T-helper 2 cell (primary cell): Measurements from ENCODE around the gene LPGAT1.
A peak's percentile ranks its signal among the peaks of the same experiment; 100 is the strongest.

ENCODE experiments used
- DNase-seq, 5 experiments: peaks; one replicate each; pipeline versions ENCODE4 v3.0.0 to v3.0.0-alpha.2; 2012 to 2022

Gene LPGAT1

DNA sequence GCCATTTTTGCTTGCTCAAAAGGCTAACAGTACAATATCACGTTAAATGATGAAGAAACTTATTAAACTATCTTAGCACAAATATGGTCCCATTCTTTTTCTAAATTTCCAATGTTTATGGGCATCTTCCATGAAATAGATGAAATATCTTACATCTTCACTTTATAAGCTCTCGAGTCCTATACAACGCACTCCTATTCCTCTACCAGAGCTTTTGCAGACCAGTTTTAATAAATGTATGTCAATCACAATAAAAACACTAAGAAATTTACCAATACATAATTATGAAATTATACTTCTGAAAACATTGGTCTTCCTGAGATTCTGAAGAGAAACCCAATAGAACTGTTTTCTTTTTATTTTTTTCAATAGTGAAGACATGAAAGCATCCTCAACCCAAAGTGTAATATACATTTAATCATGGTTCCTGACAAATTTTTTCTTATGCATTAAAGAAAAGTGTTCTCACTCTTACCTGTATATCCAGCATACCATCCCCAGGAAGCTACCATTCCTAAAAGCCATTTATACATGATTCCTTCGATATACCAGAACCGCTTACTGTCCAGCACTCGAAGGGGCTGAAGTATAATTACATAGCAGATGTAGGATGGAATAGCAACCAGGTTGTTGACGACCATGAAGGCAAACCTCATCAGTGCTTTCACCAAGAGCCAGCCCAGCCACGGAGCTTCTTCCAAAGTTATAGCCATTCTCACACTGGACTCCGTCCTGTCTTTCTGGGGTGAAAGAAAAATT is 1.8 kb downstream of the LPGAT1 start:
- no peak for DNase-seq

DNA sequence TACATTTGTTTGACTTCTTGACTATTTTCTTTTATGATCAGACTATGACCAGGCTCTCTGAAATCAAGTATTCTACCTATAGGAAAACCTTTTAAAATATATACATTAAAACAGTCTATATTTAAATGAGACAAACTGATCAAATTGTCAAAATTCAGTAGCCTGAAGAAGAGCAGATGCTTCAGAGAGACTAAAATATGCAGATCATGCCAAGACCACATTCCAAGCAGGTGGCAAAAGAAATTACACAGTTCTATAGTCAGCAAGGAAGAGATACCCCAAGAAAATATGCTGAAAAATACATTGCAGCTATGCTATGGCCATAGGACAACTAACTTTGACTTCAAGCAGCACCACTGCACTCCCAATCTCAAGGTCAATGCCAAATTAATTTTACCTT is 3.5 kb downstream of the LPGAT1 start:
- DNase-seq, result no peak

DNA sequence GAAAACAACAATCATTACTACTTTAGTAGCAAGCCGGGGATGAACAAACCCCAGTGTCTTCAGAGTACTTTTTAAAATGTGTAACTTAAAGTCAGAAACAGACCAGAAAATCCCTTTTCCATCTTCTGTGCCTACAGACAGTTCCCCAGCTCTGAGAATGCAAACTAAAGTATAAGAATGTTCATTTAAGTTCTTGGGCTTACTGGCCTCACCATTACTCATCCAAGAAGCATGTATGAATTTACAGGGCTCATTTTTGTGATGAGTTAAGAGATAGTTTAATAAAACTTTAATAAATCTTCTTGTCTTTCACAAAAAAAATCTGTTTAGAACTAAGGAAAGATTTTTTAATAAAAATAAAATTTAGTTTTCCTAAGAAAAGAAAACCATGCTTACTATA is 4.6 kb downstream of the LPGAT1 start:
- DNase-seq, result no peak

DNA sequence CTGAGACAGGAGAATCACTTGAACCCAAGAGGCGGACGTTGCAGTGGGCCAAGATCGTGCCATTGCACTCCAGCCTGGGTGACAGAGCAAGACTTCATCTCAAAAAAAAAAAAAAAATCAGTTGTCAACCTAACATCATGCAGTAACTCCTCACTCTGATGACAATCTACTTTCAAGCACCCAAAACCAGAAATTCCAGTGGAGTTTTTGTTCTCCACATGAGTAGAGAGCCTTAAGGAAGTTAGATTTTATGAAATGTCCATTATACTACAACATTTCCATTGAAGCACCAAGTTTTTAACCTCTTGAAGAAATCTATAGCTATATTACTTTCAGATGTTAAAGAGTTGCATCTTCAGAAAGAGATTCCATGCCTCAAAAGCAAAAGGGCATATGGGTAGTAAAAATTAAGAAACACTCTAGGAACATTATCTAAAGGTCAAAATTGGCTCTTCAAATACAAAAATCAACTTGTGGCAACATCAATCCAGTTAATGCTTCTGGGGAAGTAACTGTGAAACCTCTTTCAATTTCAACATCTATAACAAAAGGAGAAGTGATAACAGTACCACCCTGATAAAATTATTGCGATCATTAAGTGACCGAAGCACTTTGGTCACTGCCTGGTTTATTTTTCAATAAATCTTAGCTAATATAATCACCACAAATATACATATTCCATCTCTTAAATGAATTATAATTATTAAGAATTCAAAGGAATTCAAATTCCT is 7.7 kb downstream of the LPGAT1 start:
- DNase-seq, result no peak

DNA sequence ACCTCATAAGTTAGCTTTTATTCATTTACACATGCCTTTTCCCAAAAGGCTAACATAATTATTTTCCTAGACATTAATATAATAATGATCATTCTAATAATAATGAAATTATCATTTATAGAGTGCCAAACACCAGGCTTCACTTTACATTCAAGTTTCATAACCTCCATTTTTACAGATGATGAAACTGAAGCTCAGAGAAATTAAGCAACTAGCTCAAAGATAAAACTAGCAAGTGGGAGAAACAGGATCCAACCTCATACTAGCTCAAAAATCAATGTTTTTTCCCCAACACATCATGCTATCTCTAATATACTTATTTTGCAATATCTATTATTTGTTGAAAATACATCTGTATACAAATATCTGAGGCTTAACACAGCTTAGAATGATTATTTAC is 14.0 kb downstream of the LPGAT1 start:
- no peak for DNase-seq

DNA sequence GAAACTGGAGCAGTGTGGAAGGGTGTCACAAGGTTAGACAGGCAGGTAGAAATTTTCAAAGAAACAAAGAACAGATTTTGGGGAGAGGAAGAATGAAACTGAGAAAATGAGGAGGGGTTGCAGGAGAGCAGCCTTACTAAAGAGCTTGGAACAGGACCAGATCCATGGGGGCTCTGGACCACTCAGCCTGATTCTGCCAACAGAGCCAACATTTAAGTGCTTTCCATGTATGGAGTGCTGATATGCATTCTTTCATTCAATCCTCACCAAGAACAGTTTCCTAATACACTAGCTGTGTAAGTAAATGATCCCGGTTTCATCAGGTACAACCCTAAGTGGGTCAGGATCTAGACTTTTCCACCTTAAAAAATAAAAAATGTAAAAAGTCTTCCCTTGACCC is 16.2 kb downstream of the LPGAT1 start:
- no peak for DNase-seq

DNA sequence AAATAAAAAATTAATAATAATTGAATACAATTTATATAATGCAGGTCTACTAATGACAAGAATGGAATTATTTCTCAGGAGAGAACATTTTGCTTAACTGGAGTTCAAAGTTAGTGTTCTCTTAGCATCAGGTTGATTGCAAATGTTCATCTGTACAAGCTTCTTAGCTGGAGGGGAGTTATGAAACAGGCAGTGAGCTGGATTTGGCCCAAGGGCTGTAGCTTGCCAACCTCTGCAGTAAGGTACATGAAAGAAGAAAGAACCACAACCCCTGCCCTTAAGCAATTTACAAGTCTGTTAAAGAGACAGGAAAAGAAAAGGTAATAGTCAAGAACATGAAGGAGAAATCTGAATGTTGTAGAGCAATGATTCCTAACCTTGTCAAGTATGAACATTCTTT is 17.0 kb downstream of the LPGAT1 start:
- no peak for DNase-seq

DNA sequence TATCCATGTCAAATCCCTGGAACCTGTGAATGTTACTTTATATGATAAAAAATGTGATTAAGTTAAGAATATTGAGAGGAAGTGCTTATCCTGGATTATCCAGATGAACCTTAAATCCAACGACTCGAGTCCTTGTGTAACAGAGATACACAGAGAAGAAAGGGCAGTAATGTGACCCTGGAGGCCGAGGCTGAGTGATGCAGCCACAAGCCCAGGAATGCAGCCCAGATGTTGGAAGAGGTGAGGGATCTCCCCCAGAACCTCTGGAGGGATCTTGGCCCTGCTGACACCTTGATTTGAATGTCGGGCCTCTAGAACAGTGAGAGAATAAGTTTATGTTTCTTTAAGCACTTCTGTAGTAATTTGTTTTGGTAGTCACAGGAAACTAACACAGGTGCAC is 18.0 kb downstream of the LPGAT1 start:
- no peak for DNase-seq

DNA sequence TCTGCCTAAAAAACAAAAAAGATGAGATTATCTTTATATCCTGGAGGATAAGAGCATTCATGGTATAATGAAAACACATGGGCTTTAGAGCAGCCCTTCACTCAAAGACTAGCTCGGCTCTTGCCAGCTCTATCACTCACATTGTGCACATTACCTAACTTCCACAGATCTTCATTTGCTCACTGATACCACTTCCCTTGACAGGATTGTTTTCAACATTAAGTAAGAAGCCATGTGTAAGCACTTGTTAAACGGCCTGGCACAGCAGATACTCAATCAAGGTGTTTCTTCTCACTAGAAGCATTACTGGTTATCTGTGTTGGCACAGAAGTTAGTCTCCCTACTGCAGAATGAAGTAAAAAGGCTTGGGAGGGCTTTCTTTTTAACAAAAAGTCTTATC is 18.7 kb downstream of the LPGAT1 start:
- DNase-seq, result no peak

DNA sequence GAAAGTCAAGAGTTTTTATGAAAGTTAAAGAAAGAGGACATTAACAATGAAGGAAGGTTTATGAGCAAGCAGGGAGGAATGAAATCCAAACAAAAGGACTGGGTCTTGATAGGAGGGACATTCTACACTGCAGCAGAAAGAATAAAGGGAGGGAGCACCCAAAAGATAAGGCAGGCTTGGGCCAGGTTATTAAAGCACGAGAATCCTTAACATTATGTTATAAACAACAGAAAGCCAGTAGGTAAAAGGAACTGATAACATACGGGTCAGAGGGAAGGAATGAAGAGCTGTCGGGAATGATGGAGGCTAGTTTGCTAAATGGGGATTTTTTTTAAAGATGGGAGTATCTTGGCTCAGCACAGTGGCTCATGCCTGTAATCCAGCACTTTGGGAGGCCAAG is 19.4 kb downstream of the LPGAT1 start:
- no peak for DNase-seq

DNA sequence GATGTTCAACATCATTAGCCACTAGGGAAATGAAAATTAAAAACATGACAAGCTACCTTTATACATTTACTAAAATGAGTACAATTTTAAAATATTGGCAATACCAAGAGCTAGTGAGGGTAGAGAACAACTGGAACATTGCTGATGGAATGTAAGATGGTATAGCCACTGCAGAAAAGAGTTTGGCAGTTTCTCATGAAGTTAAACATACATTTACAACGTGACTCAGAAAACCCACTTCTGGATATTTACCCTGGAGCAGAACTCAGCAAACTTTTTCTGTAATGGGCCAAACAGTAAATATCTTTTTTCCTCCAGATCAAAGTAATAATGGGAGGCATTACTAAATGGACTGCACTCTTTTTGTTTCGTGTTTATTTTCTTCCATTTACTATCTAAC is 22.1 kb downstream of the LPGAT1 start:
- no peak for DNase-seq

DNA sequence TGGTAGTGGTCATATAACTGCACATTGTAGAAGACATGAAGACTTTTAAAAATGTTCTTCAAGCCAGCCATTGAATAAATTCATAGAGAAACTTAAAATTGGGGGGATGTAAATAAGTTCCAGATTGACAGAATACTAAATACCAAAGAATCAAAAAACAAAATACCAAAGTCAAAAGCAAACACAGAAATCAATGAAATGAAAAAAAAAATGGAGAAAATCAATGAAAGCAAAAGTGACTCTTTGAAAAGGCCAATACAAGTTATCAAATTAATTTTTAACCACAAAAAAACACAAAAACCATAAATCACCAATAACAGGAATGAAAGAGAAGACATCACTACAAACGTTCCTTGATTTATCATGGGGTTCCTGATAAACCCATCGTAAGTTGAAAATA is 25.6 kb downstream of the LPGAT1 start:
- DNase-seq, result no peak

DNA sequence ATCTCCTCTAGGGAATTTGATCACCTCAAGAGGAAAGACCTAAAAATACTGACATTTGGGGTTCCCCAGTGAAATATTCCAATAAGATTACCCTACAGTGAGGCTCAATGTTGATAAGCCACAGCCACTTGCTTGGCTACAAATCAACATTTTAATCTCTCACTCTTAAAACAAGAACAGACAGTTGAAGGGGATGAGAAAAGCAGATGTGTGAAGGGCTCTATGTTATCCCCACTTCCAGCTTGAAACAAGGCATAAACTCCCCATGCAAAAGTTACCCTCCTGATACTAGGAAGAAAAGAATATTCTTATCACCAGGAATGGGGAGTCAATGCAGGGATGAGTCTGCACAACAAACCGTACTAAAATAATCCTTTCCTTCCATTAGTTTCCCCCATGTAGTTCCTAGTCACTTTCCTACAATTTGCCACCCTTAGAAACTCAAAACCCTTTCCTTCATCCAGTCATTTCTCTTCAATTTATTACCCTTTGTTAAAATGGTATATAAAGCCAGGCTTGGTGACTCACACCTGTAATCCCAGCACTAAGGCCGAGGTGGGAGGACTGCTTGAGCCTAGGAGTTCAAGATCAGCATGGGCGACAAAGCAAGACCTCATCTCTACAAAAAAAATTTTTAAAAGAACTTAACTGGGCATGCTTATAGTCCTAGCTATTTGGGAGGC is 29.5 kb downstream of the LPGAT1 start:
- DNase-seq, result no peak

DNA sequence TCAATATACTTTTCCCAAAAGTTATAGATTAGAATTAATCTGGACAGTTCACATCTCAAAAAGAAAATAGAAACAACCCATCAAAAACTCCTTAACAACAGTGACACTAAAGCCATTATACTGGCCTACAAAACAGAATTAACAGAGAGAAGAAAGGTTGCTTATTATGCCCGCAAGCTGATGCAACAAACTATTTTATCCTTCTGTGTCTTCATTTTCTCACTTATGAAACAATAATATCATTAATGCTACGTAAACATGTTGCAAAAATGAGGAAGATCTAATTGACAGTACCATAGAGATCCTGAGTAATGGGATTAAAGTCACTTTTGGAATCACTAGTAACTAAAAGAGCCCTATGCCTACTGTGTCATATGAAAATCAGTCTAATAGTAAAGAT is 32.6 kb downstream of the LPGAT1 start:
- no peak for DNase-seq

DNA sequence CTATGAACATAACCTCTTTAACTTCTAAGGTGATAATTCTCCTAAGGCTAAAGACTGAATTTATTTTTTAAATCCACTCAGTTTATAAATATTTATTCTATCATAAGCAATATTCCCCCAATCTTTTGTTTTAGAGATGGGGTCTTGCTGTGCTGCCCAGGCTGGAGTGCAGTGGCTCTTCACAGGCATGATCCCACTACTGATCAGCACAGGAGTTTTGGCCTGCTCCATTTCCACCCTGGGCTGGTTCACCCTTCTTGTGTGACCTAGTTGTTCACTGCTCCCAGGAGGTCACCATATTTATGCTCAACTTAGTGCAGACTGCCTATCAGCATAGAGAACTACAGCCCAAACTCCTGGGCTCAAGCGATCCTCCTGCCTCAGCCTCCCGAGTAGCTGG is 38.6 kb downstream of the LPGAT1 start:
- no peak for DNase-seq

DNA sequence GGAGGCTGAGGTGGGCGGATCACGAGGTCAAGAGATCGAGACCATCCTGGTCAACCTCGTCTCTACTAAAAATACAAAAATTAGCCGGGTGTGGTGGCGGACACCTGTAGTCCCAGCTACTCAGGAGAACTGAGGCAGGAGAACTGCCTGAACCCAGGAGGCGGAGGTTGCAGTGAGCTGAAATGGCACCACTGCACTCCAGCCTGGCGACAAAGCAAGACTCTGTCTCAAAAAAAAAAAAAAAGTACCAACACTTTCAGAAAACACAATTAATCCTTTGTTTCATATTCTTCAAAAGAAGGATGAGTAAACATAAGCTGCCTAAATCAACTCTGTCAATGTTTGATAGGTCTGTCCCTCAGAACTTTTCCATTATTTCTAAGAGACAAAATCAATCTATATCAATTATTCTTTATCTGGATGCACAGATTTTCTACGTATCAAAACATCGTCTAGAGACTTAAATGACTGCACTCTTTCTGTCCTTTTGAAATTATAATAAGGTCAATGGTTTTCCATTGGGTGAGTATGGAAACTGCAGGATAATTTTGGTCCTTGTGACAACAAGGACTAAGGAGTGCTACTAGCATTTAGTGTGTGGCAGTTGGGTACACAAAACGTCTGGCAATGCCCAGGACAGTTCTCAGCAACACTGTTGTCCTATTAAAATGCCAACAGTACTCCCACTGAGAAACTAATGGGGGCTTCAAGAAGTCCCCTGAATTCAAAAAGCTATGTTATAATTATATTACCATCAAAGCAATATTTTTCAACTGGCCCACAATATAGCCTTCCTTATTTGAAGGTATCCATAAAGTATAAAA is 40.7 kb downstream of the LPGAT1 start:
- no peak for DNase-seq

DNA sequence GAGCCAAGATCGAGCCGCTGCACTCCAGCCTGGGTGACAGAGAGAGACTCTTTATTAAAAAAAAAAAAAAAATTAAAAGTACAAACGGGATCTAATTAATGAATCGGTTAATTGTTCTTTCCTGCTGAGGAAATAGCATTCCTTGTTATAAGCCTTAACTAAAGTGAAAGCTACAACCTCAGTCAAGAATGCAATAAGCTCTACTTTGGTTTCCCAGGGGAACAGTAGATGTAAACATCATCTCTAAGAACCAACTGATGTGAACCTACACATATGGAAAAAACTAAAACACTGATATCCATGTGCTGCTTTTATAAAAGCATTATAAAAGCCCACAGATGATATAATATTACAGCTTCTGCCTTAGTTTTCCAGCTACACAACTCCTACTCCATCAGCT is 41.9 kb downstream of the LPGAT1 start:
- DNase-seq, result no peak

DNA sequence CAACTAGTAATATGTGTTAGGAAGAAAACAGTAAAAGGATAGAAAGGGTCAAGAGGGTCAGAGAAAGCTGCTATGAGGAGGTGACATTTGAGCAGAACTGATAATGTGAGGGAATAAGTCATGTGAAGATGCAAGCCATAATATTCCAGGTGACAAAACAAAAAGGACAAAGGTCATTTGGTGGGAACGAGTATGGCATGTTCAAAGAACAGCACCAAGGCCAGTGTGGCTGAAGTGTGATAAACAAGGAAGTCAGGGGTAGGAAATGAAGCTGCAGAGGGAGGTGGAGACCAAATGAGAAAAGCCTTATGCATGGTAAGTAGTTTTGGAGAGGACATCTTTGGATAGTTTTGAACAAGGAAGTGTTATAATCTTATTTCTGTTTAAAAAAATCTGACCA is 46.7 kb downstream of the LPGAT1 start:
- peak in 1 of 5 experiments; percentile 4 for DNase-seq

DNA sequence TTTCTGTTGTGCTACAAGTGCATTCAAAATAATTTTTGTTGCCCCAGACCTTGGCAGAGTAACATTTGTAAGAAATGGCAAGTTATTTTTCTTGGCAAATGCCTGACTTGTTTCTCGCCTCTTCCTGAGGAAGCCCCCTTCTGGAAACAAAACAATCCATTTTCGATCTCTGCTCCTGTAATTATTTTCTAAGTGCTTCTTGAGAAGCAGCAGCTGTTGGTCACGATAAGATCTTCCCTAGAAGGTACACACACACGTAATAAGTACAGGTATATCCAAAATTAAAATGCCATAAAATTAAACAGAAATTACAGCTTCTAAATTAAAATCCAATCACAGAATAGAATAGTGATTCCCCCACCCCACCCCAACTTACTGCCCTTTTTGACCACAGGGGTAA is 47.3 kb downstream of the LPGAT1 start:
- no peak for DNase-seq

DNA sequence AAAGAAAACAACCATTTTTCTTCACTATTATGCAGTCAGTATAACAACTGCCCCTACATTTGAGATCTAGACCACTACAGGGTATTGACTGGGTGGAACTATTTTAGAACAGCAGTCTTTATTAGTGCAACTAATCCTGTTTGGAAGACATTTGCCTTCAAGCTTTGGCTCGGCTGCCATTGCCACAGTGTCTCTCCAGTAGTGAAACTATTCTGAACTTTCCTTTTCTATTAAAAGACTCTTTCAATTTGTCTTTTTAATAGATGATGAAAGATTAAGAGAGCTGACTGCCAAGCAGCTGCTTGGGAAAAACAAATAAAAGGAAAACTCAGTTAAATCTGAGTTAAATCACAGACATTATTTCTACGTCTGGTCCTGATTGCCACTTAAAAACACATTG is 49.3 kb downstream of the LPGAT1 start:
- no peak for DNase-seq

DNA sequence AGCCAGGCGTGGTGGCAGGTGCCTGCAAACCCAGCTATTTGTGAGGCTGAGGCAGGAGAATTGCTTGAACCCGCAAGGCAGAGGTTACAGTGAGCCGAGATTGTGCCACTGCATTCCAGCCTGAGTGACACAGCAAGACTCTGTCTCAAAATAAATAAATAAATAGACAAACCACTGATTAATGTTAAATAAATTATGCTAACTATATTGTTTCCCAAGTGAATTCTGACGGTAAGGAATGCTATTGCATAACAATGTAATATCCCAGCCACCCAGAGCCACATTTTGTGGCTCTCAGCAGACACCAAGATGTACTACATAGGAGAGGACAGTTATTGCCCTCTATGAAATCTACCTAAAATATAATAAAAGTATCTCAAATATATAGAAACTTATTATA is 55.4 kb downstream of the LPGAT1 start:
- DNase-seq, result no peak

DNA sequence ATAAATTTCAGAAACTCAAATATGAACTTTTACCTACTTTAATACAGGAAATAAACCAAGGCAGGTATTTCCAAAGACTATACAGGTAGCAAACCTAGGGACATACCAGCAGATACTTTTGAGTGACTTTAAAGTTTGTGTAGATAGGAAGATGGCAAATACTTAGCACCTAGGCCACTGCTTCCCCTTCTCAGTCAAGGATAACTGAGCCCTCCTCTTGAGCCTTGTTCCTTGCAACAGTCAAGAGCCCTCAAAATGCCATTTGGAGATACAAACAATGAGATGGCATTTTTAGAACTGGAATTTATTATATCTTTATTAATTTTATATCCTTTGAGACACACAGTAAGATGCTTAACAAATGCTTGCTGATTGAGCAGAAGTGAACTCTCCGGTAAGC is 65.9 kb downstream of the LPGAT1 start:
- DNase-seq, result no peak

DNA sequence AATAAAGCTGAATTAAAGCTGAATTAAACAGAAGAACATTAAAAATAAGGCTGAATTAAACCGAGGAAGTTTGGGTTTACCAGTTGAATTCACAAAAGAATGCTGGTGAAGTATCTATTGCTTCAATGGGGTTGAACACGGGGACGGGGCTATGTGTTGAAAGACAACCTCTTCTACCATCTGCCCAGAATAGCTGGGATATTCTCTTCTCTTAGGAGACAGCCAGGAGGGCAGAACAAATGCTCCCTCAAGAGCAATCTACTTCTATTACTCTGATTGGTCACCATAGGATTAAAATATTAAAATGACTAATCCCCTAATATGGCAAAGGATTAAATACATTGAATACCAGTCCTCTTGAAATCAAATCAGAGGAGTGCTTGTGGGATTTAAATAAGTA is 68.4 kb downstream of the LPGAT1 start:
- no peak for DNase-seq
